ENCODE data around the gene E2F8.

The E2F8 gene

DNA sequence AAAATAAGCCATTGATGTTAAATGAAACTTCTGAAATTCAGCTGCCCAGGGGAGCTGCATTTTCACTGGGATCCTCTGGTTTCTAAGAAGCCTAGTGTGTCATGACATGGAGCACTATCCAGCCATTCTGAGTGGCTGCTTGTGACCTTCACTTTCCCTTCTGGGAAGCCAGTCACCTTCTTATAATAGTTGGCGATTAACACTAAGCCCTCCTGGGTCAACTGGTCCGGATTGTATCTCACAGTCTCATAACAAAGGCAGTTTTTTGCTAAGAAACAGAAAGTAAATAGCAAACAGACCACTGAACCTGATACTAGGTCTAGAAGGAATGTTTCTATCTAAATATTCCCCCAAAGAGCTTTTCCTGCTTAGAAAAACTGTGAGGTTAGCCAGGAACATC is 46.8 kb downstream of the E2F8 start:
- in situ Hi-C loops (cut with HindIII; ENCODE audit: low sequenced_read_pairs): no loop called here
- TF ChIP-seq, protein P1, sequence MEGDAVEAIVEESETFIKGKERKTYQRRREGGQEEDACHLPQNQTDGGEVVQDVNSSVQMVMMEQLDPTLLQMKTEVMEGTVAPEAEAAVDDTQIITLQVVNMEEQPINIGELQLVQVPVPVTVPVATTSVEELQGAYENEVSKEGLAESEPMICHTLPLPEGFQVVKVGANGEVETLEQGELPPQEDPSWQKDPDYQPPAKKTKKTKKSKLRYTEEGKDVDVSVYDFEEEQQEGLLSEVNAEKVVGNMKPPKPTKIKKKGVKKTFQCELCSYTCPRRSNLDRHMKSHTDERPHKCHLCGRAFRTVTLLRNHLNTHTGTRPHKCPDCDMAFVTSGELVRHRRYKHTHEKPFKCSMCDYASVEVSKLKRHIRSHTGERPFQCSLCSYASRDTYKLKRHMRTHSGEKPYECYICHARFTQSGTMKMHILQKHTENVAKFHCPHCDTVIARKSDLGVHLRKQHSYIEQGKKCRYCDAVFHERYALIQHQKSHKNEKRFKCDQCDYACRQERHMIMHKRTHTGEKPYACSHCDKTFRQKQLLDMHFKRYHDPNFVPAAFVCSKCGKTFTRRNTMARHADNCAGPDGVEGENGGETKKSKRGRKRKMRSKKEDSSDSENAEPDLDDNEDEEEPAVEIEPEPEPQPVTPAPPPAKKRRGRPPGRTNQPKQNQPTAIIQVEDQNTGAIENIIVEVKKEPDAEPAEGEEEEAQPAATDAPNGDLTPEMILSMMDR (IDR thresholded peaks at IDR 0.05; ENCODE audit: low read depth, low read length, missing control alignments): no peak
- DNase-seq (ENCODE audit: low read depth): no peak
- H3K4me3 ChIP-seq (ENCODE audit: low read depth, low read length): no peak overlapping the region

DNA sequence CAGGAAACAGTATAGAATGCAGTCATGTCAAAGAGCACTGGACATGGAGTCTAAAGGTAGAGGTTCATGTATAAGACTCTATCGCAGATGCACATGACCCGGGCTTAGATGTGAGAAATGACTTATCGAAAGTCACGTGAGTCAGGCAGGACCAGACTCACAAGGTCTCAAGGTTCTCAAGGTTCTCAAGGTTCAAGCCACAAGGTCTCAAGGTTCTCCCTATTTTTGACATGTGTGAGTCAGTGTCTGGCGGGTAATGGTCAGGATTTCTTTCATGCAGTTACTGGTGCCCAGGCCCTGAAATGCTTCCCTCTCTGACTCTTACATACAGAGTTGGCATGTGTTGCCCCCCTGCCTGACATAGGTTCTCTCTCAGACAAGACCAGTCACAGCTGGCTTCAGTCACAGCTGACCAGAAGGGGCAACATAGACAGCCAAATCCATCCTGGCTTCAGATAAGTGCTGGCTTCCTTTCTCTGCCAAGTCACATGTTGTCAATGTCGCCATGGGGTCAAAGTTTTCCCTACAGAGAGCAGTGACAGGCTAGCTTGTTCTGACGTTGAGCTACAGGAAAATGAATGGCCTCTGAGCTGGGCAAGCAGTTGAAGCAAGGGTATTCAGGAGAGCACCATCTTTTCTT is 49.1 kb downstream of the E2F8 start:
- DNase-seq (ENCODE audit: low read depth): no peak
- TF ChIP-seq, protein P1 (IDR thresholded peaks at IDR 0.05; ENCODE audit: low read depth, low read length, missing control alignments): no peak
- H3K4me3 ChIP-seq (ENCODE audit: low read depth, low read length): no peak overlapping the region
- in situ Hi-C loops (cut with HindIII; ENCODE audit: low sequenced_read_pairs): no loop called here

DNA sequence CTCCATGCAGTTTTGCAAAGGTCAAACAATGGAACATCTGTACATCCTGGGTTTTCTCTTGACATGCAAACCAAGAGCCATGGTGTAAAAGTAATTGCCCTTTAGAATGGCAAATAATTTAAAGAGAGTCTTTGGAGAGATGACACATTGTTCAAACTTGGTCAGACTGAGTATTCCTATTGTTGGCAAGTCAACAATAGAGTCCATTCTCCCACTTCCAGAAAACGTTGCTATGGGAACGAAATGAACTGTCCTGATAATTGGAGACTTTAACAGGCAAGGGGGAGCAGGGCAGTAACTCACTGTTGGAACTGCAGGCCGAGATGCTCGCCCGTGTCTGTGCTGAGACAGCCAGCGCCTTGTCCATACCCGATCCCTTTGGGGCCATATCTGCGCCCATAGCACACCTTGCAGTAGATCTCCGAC is 52.9 kb downstream of the E2F8 start:
- TF ChIP-seq, protein P1 (IDR thresholded peaks at IDR 0.05; ENCODE audit: low read depth, low read length, missing control alignments): no peak
- in situ Hi-C loops (cut with HindIII; ENCODE audit: low sequenced_read_pairs): no loop called here
- DNase-seq (ENCODE audit: low read depth): no peak

DNA sequence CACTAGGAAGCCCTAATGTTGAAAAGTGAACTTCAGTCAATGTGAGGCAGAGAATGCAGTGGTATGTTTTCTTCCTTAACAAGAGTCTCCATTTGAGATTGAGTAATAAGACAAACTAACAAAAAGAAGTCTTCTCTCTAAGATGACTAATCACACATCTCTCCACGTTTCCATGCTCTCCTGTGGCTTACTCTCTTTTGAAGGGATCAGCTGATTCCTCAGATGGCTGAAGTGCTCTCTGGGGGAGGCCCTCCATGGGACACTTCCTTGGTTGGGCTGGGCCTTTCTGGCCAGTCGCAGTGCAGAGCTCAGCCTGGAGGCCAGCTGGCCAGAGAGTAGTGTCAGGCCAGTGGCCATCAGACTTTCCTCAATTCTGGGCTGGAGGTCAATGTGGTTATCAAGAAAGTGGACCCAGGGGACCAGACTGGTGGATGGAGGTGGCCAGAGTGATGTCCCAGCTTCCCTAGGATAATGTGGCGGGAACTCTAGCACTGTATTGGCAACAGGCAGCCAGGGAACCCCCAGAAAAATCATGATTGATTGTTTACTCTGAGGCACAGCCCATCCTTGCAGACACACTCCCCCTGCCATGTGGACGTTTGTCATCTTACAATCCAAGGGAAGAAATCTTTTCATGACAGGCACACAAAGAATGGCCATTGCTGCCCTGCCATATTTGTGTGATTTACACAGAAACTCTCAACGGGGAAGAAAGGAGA is 53.5 kb downstream of the E2F8 start:
- DNase-seq (ENCODE audit: low read depth): no peak
- in situ Hi-C loops (cut with HindIII; ENCODE audit: low sequenced_read_pairs): no loop called here
- no peak overlapping the region for H3K4me3 ChIP-seq (ENCODE audit: low read depth, low read length)
- TF ChIP-seq, protein P1 (IDR thresholded peaks at IDR 0.05; ENCODE audit: low read depth, low read length, missing control alignments): no peak

More for the DNA sequence above, 52.9 kb downstream of the E2F8 start:
- H3K4me3 ChIP-seq (ENCODE audit: low read depth, low read length): no peak overlapping the region

DNA sequence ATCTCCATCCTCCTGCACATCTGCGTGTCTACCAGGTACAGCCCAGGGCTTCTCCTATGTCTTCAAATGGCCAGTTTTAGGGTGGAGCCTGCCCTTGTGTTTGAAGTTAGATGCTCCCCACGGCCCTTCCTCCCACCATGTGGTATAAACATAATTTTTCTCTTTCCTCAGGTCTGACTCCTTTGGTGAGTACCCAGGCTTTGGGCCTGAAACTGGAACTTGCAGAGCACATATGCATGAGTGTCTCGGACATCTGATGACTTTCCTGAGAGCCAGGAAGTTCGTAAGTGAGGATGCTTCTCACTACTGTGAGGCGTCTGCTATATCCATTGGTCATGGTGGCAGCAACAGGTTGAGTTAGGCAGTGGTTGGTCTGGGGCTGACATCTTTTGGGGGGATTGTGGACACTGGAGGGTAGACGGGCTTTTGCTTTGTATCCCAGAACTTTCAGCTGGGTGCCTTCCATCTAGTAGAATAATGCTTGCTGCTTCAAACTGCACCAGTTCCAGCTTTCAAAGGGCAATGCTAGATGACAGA is 55.2 kb downstream of the E2F8 start:
- DNase-seq (ENCODE audit: low read depth): no peak
- in situ Hi-C loops (cut with HindIII; ENCODE audit: low sequenced_read_pairs): no loop called here
- no peak overlapping the region for H3K4me3 ChIP-seq (ENCODE audit: low read depth, low read length)
- TF ChIP-seq, protein P1 (IDR thresholded peaks at IDR 0.05; ENCODE audit: low read depth, low read length, missing control alignments): no peak

DNA sequence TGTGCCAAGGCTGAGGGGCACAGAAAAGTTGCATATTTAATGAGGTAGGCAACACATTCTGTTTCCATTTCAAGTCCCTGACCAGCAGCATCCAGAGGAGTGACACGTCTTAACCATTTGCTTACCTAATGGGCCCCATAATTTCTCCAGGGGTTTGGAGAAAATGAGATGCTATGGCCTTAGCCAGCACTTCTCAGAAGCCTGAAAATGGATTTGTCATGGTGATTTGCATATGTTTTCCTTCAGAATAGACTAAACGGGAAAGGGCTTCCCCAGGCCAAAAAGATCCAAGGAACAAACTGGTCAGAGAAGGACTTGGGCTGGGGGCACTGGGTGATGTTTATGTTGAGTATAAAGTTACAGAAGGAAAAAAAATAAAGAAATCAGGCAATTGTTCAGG is 55.7 kb downstream of the E2F8 start:
- in situ Hi-C loops (cut with HindIII; ENCODE audit: low sequenced_read_pairs): no loop called here
- no peak for DNase-seq (ENCODE audit: low read depth)
- H3K4me3 ChIP-seq (ENCODE audit: low read depth, low read length): no peak overlapping the region
- TF ChIP-seq, protein P1 (IDR thresholded peaks at IDR 0.05; ENCODE audit: low read depth, low read length, missing control alignments): no peak

Measured in astrocyte of the cerebellum (primary cell).